Measurements from ENCODE around the gene GNAL. TPM values are rescaled to one million over a fixed set of nuclear protein-coding genes. Genes with fewer than 3 reads are reported as not detected.

The GNAL gene
- total and polyA plus RNA-seq, 3 donors from 2014 or later, result 11.6 to 12.8 (median 12.1) TPM

GRCh38 chr18:11754979-11755378, 65.9 kb downstream of the GNAL start:
- intact Hi-C loops (cut with DNase I; ENCODE audit: low total_unique reads), result no loop called here

GRCh38 chr18:11757084-11757590, 68.1 kb downstream of the GNAL start:
- intact Hi-C loops (cut with DNase I; ENCODE audit: low total_unique reads), result no loop called here
- Histone ChIP-seq H3K4me3 (no peak overlapping the region), H3K4me1 (no peaks in the 10 kb centered on the region), H3K9me3 (no peaks in the 10 kb centered on the region), H3K27me3 (no peaks in the 10 kb centered on the region), H3K27ac (no peak overlapping the region), H3K36me3 (ENCODE audit: low read depth, missing control alignments) (no peaks in the 10 kb centered on the region)
- WGBS, 2 donors, result 83 to 86% methylated on average over 5 of the region's 5 CpGs
- TF ChIP-seq CTCF (IDR thresholded peaks at IDR 0.05) (no peak), POLR2A (IDR thresholded peaks at IDR 0.05) (no peak)
- DNase-seq, result no peak

More at GRCh38 chr18:11754979-11755378, 65.9 kb downstream of the GNAL start:
- DNase-seq, result no peak
- Histone ChIP-seq H3K27me3 (no peaks in the 10 kb centered on the region), H3K4me3 (no peak overlapping the region), H3K36me3 (ENCODE audit: low read depth, missing control alignments) (no peaks in the 10 kb centered on the region), H3K9me3 (no peaks in the 10 kb centered on the region), H3K4me1 (peaks cover 5% of the 10 kb centered on the region), H3K27ac (no peak overlapping the region)
- 86 to 93% methylated on average over 8 of the region's 8 CpGs for WGBS, 2 donors
- no peak for TF ChIP-seq CTCF (IDR thresholded peaks at IDR 0.05)
- TF ChIP-seq POLR2A (IDR thresholded peaks at IDR 0.05), result no peak

- intact Hi-C loops (cut with DNase I; ENCODE audit: low total_unique reads), result no loop called here
- H3K9me3 ChIP-seq, result no peaks in the 10 kb centered on the region
- WGBS, 2 donors, result 85 to 92% methylated on average over 6 to 10 of the region's 10 CpGs
- H3K27me3 ChIP-seq, result no peaks in the 10 kb centered on the region
- no peaks in the 10 kb centered on the region for H3K36me3 ChIP-seq (ENCODE audit: low read depth, missing control alignments)
- H3K27ac ChIP-seq, result no peak overlapping the region
- TF ChIP-seq CTCF (IDR thresholded peaks at IDR 0.05), result no peak
- no peak for TF ChIP-seq POLR2A (IDR thresholded peaks at IDR 0.05)
- H3K4me3 ChIP-seq, result no peak overlapping the region
- H3K4me1 ChIP-seq, result no peaks in the 10 kb centered on the region
- DNase-seq, result no peak
These were observed 70.4 kb downstream of the GNAL start for GRCh38 chr18:11759456-11759855.

- Histone ChIP-seq H3K36me3 (ENCODE audit: low read depth, missing control alignments) (no peaks in the 10 kb centered on the region), H3K27me3 (no peaks in the 10 kb centered on the region), H3K9me3 (no peaks in the 10 kb centered on the region), H3K27ac (no peak overlapping the region), H3K4me1 (no peaks in the 10 kb centered on the region), H3K4me3 (no peak overlapping the region)
- intact Hi-C loops (cut with DNase I; ENCODE audit: low total_unique reads), result no loop called here
- no peak for DNase-seq
- TF ChIP-seq POLR2A (IDR thresholded peaks at IDR 0.05) (no peak), CTCF (IDR thresholded peaks at IDR 0.05) (no peak)
- WGBS, 2 donors, result 82 to 83% methylated on average over 7 of the region's 7 CpGs
These were observed 71.6 kb downstream of the GNAL start for GRCh38 chr18:11760498-11761167.

- no peaks in the 10 kb centered on the region for H3K9me3 ChIP-seq
- H3K27me3 ChIP-seq, result no peaks in the 10 kb centered on the region
- H3K4me3 ChIP-seq, result no peak overlapping the region
- no peak overlapping the region for H3K27ac ChIP-seq
- intact Hi-C loops (cut with DNase I; ENCODE audit: low total_unique reads), result no loop called here
- no peaks in the 10 kb centered on the region for H3K4me1 ChIP-seq
- no peak for TF ChIP-seq POLR2A (IDR thresholded peaks at IDR 0.05)
- TF ChIP-seq CTCF (IDR thresholded peaks at IDR 0.05), result peak in 1 of 3 experiments; percentile 22
- no peaks in the 10 kb centered on the region for H3K36me3 ChIP-seq (ENCODE audit: low read depth, missing control alignments)
- 76% methylated on average over 2 of the region's 2 CpGs for WGBS, 2 donors
- DNase-seq, result no peak
These were observed 72.5 kb downstream of the GNAL start for GRCh38 chr18:11761553-11761952.

All from testis (tissue), 3 donors.